Measurements from ENCODE around the gene NPR2. TPM values are rescaled to one million over a fixed set of nuclear protein-coding genes. Genes with fewer than 3 reads are reported as not detected.

The NPR2 gene
- total RNA-seq, 1 experiment from 2014 or later: 10.1 TPM

GRCh38 chr9:35757892-35758275 is 33.5 kb upstream of the NPR2 start:
- no peak overlapping the region; the same call in 1 of the 2 replicates for H3K27ac Mint-ChIP-seq

GRCh38 chr9:35758475-35759050 is 32.8 kb upstream of the NPR2 start:
- peak overlapping the region; percentile 1 for H3K27ac Mint-ChIP-seq
- CTCF ChIA-PET: interaction anchor here (0.5 kb wide), 1 partner anchor 9 kb away, joined by 4 read pairs; no protein-coding TSS in a partner anchor
- no peaks in the 10 kb centered on the region for H3K27me3 Mint-ChIP-seq (ENCODE audit: low read depth)
- peak overlapping the region; percentile 89 for H3K4me3 Mint-ChIP-seq
- peaks cover 9% of the 10 kb centered on the region for H3K36me3 Mint-ChIP-seq
- H3K4me1 Mint-ChIP-seq: peaks cover 37% of the 10 kb centered on the region
- ATAC-seq (no peak), DNase-seq (ENCODE audit: low spot score) (no peak)
- POLR2A ChIA-PET: interaction anchor here (0.7 to 0.8 kb wide), 2 partner anchors 71 to 1279 kb away, joined by 3 to 5 read pairs; no protein-coding TSS in a partner anchor
- no peak for TF ChIP-seq NR2C2 (CRISPR knock-in tag; IDR thresholded peaks at IDR 0.05)
- no peak for TF ChIP-seq CBFB (CRISPR knock-in tag; IDR thresholded peaks at IDR 0.05; ENCODE audit: low read depth)
- TF ChIP-seq MAX (CRISPR knock-in tag; IDR thresholded peaks at IDR 0.05): no peak
- H3K9me3 Mint-ChIP-seq: no peaks in the 10 kb centered on the region

More at GRCh38 chr9:35757892-35758275, 33.5 kb upstream of the NPR2 start:
- ChIA-PET POLR2A (no interaction called here), CTCF (no interaction called here)
- no peak for ATAC-seq
- no peaks in the 10 kb centered on the region for H3K9me3 Mint-ChIP-seq
- H3K27me3 Mint-ChIP-seq (ENCODE audit: low read depth): no peaks in the 10 kb centered on the region
- H3K36me3 Mint-ChIP-seq: peaks cover 13% of the 10 kb centered on the region
- no peak for TF ChIP-seq NR1H2 (CRISPR knock-in tag; IDR thresholded peaks at IDR 0.05)
- TF ChIP-seq ZNF396 (CRISPR knock-in tag; IDR thresholded peaks at IDR 0.05; ENCODE audit: borderline replicate concordance): no peak
- no peak for TF ChIP-seq E2F5 (CRISPR knock-in tag; IDR thresholded peaks at IDR 0.05)
- no peak for TF ChIP-seq ZNF671 (CRISPR knock-in tag; IDR thresholded peaks at IDR 0.05)
- TF ChIP-seq ZNF423 (CRISPR knock-in tag; IDR thresholded peaks at IDR 0.05): no peak
- TF ChIP-seq TP53 (CRISPR knock-in tag; IDR thresholded peaks at IDR 0.05): no peak
- no peak for TF ChIP-seq PREB (CRISPR knock-in tag; IDR thresholded peaks at IDR 0.05; ENCODE audit: borderline replicate concordance)
- TF ChIP-seq SMAD4 (CRISPR knock-in tag; IDR thresholded peaks at IDR 0.05): no peak
- TF ChIP-seq PRRX2 (CRISPR knock-in tag; IDR thresholded peaks at IDR 0.05): no peak
- TF ChIP-seq ATF1 (CRISPR knock-in tag; IDR thresholded peaks at IDR 0.05): no peak
- TF ChIP-seq USF2 (CRISPR knock-in tag; IDR thresholded peaks at IDR 0.05): no peak
- no peak for TF ChIP-seq EMX1 (CRISPR knock-in tag; IDR thresholded peaks at IDR 0.05)
- no peak for TF ChIP-seq ZNF532 (CRISPR knock-in tag; IDR thresholded peaks at IDR 0.05; ENCODE audit: borderline replicate concordance)
- no peak for TF ChIP-seq RELA (CRISPR knock-in tag; IDR thresholded peaks at IDR 0.05; ENCODE audit: borderline replicate concordance)
- TF ChIP-seq NR3C1 (CRISPR knock-in tag; conservative IDR thresholded peaks at IDR 0.05; ENCODE audit: low read depth): no peak
- peaks cover 37% of the 10 kb centered on the region for H3K4me1 Mint-ChIP-seq
- peak overlapping the region; percentile 89 for H3K4me3 Mint-ChIP-seq
- no peak for DNase-seq (ENCODE audit: low spot score)

All from WTC11 (cell line).